GM04504 (cell line): Measurements from ENCODE around the gene RPS6KA2.

ENCODE experiments used
- DNase-seq: peaks from one replicate; pipeline ENCODE4 v3.0.0-alpha.2; 2012; ENCODE audit warnings: low read depth

The RPS6KA2 gene

DNA sequence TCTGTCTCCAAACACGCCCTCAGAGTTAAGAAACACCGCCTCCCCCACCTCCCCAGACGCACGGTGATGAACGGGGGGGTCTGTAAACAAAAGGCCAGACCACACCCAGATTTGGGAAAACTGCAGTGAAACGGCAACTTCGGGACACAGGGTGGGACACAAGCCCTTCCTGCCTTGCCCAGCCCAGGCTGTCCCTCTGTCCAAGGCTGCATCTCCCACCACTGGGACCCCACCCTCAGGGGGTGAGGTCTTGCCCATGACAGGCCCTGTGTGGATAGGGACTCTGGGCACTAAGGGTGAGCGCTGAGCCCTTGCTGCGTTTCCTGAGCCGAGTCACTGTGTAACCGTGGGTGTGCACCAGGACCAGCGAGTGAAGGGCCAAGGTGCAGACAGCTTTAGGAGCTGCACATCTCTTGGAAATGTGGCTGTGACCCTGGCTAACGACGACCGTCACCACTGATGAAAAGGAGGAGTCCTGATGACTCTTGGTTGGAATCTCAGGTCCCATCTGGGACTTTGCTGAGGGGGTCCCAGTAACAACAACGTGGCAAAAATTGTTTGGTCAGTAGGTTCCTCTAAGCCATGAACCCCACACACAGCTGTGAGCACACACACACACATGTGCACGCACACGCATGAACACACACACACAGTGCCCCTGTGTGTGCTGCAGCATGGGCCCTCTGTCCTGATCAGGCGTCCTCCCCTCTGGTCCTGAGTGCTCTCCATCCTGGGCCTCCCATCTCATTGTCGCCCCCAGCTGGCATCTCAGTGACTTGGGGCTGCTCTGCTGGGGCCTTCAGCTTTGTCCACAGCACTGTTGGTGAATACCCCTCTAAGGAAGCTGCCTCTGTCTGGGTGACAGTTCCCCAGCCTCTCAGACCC, 141.2 kb downstream of the RPS6KA2 start:
- no peak for DNase-seq

DNA sequence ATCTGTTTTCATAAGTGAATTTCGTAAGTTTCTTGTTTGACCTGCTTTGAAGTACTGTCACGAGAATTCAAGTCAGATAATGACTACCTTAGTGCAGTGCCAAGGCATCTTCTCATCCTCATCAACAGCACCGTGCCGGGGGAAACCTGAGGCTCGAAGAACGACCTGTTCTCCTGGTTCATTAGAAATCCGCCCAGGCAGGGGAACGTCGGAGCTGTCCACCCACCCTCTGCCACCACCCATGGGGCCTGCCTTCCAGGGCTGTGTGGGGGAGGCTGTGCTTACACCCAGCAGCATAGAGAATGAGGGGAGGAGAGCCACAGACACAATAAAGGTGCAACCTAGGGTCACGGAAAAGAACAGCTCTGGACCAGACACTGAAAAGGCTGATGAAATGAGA, 142.2 kb downstream of the RPS6KA2 start:
- DNase-seq, result no peak

DNA sequence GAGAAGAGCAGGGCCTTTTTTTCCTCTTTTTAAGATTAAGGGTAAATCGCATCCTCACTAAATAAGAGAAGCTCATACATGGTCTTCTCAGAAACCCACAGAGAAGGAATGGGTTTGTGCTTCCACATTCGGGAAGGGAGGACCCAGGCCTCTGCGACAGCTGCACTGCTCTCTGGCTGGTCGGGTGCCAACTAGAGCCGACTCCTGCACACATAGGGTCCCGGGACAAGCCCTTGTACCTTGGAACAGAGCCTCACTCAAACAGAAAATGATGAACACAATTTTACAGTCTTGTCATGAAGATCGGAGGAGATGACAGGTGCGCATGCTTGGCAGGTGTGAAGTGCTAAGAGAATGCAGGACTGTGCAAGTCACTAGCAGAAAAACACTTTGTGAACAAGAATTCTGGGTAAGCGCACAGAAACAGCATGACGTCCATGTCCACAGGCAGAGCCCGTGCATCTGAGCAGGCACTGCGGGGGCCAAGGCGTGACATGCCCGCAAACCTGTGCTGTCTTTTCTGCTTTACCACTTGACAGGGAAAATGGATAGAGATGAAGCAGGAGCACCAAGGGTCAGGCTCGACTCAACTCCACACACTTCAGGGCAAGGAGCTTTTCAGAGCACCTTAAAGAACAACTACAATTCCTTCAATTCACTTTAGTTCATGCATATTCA, 143.3 kb downstream of the RPS6KA2 start:
- DNase-seq, result no peak

DNA sequence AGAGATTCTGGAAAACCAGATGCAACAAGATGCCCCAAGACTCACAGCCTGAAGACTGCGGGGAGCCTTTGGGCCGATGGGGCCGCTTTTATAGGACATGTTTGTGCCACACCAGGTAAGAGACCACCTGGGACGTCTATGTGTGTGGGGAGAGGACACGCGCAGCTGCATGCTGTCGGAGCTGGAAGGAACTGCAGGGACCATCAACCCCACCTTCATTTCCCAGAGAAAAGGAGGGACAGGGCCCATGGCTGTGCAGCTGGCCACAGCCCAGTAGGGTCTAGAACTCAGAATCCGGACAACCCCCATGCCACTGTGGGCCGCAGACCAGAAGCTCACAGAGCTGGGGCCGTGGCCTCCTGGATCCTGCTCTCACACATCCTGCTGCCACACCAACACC, 144.0 kb downstream of the RPS6KA2 start:
- no peak for DNase-seq

DNA sequence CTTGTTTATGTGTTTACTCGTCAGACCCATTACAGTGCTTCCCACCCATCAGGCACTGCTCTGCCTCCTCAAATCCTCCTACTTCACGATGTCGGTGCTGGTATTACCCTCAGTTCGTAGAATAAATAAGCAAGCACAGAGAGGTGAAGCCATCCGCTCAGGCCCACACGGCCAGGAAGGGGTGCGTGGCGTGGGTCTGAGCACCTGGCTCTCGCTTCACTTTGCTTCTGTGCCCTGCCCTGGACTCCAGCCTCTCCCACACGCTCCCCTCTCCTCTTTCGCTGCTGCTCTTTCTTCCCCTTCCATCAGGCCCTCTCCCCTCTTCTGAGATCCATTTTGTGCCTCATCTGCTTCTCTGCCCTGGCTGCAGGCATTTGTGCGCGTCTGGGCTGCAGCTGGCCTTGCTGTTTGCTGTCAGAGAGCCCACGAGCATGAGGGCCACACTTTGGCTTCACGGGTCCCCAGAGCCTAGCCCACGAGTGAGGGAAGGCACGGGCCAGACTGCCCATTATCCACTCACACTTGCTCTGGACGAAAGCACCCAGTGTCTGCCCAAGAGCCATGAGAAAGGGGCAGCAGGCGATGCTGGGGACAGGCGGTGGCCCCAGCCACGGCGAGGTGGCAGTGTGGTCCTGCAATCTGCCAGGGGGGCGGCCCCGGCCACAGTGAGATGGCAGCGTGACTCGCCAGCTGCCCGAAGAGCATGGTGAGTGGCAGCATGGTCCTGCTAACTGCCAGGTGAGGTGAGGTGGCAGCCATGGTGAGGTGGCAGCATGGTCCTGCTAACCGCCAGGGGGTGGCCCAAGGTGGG, 148.1 kb downstream of the RPS6KA2 start:
- no peak for DNase-seq

DNA sequence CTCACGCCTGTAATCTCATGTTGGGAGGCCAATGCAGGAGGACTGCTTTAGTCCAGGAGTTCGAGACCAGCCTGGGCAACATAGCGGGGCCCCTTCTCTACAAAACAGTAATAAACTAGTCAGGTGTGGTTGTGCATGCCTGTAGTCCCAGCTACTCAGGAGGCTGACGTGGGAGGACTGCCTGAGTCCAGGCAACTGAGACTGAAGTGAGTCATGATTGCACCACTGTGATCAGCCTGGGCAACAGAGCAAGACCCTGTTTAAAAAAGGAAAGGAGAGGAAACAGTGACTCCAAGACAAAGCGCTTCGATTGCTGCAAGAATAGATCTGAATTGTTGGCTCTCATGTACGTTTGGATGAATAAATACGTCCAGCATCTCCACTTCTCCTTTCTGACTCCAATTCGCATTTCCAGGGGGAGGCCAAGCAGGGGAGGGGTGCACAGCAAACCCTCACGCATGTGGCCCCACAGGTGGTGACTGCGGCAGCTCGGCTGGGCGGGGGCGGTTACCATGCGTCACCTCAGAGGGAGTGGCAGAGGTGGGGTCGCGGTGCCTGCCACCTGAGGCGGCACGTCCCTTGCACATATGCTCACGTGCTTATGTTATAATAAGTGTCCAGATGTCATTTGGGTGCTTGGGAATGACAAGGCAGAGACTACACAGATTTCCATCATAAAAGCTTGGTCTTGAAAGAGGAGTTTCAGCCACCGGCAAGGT, 149.2 kb downstream of the RPS6KA2 start:
- no peak for DNase-seq

DNA sequence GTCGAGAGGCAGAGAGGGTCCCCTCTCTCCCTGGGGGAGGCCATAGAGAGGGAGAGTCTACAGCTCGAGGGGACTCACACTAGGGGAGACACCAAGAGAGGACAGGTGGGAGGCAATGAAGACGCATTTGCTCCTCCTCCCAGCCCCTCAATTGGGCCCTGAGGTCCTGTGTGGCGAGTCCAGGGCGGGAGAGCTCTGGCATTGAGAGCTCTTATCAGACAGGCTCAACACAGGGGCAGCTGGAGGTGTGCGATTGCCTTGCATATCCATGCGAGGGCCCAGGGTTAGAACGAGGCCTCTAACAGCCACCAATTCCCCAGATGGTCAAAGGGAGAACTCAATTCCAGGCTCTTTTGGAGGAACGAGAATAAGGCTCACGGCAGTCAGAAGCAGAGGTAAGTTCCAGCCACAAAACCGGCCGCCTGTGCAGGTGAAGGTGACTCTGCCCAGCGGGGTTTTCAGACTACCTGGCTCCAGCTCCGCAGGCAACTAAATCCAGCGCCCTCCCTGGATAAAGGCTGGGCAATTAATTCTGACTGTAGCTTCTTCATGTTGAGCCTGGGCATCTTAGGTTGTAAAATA, 150.3 kb downstream of the RPS6KA2 start:
- DNase-seq, result no peak

DNA sequence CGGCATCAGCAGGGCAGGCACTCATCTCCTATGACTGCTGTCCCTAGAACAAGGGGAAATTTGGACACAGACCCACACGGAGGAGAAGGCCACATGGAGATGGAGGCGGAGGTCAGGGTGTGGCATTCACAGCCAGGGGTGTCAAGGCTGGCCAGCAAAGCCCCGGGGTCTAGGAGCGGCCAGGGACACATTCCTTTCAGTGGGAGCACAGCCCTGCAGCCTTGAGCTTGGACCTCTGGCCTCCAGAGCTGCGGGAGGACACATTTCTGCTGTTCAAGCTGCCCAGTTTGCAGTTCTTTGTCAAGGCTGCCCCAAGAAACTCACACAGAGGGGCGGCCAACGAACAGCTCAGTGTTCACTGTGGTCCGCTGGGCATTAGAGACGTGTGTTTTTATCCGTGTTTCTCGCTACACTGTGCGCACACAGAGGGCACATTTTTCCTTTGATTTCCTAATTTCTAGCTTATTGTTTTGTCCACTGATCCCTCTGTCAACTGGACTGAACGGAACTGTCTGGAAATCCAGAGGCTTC, 150.9 kb downstream of the RPS6KA2 start:
- DNase-seq, result no peak

DNA sequence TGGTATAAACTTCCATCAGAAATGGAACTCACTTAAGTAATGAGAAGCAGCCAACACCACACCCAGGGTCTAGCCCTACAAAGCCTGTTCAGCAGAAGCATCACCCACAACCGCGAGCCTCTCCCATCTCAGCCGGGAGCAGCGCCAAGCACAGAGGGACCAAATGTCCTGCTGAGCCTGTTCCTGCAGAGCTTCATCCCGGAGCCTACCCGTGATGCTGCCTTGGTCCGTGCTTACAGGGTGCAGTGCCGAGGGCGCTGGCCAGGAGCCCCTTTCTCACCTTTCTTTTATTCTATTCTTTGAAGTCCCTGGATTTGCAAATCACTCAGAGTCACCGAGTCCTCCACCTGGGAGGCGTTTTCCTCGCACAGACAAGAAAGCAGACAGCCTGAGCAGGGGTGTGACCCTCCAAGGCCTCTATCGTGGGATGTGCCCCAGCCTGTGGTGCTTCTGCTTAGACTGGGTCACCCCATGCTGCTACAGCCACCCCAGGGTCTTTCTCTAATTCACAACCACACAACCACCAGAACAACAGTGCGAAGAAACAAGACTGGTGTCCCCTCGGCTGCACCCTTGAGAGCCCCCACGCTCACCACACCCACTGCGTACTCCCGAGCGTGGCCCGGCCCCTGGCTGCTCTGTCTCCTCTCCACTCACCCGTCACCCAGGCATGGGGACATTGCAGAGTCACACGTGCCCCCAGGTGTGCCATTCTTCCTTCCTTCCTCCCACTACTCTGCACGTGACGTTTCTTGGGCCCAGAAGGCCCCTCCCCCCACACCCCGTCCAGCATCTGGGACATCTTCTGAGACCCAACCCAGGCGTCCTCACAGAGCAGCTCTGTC, 152.1 kb downstream of the RPS6KA2 start:
- no peak for DNase-seq

DNA sequence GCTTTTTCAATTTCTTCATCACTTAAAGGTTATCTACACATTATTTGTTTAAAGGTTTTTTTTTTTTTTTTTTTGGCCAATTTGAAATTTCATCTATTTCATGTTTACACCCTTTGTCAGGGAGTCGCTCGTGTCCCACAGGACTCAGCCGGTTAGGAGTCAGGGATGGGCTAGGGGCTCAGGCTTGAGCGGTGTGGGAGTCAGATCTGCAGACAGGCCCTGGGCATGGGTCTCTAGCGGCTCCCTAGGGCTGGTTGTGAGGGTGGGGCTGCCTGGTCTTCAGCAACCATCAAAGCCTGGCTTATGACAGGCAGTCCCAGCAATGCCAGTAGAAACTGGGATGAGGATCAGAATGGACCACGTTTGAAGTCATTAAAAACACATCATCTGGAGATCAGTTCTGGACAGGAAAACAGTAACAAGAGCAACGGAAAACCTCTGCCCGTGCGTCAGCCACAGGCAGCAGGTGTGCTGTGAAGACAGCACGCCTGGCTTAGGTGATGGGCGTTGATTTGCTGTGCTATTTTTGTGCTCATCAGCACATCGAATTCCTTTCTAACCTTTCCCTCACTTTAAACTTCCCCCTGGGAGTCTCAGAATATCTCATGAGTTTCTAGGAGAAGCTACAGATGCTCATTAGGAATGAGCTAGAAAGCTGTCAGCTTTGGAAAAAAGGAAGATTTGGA, 153.0 kb downstream of the RPS6KA2 start:
- no peak for DNase-seq

DNA sequence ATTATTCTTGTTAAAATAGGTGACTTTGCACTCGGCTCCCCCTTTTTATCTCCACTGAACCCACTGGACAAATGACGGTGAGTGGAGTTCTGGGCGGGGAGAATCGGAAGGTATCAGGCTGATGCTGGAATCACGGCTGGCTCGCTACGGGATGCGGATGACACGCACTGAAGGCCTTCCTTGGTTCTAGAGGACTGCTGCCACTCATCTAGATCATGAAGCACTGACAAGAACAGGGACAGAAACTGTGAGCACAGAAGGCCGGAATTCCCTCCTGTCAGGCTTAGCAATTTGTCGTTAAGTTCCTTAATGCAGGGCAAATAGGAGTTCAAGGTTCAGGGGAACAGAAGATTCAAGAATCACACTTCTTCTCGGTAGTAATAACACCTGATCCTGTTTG, 154.4 kb downstream of the RPS6KA2 start:
- DNase-seq, result no peak

DNA sequence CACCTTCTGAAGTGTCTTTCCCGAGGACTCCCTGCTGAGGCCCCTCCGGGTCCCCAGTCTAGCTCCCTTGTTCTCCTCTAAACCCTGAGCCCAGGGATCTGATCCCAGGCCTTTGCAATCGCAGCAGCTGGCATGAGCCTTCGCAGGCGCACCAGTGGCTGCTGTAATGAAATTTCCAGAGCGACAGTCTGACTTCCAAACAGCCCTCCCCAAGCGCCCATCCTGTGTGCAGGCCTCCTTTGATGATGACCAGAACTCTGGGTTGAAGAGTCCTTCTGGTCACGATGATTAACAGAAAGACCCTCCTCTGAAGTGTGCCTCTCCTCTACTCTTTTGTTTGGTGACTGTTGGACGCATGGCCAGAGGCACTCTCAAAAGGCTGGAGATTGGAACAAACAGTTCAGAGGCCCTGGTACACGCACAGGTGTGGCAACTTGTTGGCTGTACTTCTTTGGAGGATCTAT, 155.2 kb downstream of the RPS6KA2 start:
- DNase-seq, result no peak

DNA sequence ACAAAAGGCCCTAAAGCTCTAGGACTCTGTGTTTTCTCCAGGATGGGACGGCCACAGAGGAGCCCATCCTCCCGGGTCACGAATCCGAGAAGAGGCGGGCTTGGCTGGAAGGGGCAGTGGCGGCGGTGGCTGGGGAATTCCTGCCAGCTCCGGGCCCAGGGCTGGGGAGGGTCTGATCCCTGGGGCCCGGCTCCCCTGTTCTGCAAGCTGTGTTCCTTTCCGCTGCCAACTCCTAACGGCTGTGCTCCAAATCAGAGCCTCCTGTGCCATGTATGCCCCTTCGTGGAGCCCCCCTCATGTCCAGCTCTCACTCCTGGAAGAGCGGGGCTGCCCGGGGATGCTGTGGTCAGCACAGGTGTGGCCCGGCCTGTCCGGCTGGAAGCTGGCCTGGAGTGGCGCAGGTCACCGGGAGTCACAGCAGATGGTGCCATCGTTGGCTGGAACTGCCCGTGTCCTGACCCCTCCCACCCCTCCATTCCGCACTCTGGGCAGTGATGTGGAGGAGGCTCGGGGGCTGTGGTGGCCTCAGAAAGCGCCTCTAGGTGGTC, 156.1 kb downstream of the RPS6KA2 start:
- DNase-seq, result no peak

DNA sequence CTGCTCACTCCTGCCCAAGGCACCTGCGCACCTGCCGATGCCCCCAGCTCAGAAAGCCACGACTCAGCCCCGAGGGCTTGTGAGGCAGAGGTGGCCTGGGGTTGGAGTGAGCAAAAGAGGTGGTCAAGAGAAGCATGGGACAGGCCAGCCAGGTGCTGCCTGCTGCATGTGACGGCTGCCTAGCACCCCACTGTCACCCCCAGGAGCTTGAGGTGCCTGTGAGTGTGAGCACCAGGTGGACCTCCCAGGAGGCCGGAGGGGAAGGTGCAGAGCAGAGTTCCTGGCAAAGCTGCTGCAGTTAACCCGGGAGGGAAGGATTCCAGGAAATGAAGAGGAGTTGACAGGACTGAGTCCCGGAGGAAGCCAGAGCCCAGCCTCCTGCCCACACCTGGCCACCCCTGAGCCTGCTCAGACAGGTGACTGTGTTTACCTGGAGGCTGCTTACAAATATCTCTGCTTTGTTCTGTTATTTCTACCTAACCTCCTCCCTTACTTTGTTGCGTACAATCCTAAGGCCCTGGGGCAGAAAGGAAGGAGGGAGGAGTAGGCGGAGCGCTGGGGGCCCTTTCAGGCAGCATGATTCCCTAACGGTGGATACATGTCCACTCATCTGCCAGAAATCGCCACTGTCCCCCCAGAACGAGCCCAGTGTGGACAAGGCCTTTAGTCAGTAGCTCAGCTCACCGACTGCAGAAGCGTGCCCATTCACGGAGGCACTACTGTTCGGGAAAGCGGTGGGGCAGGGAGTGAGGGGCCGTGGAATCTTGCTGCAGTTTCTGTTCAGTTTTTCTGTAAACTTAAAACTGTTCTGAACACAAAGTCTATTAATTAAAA, 156.8 kb downstream of the RPS6KA2 start:
- no peak for DNase-seq

DNA sequence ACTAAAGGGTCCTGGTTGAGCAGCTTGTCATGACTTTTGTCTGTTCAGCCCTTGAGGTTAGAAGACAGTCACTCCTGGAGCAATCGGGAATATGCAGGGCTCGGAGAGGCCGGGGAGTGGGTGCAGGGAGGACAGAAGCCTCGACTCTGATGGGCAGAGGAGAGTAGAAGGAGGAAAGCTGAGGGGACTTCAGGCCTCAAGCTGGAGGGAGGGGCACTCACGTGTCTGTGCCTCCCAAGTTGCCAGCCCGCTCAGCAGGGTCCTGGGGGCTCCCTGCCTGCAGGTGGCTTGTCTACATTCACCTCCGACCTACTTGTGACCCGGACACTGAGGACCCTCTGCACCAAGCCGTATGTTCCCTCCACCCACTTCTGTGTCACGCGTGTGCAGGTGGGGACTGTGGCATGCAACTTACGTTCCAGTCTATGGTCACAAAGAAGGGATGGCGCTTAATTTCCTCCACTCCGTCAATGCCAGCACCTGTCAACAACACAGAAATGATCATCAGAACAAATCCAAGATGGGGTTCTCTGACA, 157.6 kb downstream of the RPS6KA2 start:
- no peak for DNase-seq

DNA sequence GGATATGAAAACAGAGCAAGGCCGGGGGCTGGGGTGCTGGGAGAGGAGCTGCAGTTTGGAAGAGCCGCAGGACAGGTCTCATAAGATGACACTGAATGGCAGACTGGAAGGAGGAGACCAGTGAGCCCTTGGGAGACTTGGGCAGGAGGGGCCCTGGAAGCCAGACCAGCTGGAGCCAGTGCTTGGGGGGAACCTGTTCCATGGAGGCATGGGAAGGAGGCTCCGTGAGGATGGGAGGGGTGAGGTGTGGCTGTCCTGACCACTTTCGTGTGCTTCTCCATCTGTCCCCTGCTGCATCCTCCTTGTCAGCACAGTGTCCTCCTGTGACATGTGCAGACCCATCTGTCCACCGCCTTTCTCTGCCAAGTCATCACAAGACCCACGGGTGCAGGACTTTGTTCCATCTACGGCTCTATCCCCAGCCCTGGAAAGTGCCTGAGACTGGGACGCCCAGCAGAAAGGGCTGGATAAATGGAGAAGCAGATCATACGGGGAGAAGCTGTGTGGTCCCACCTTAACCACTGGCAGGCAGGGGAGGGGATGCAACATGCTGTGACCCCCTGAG, 159.5 kb downstream of the RPS6KA2 start:
- no peak for DNase-seq

DNA sequence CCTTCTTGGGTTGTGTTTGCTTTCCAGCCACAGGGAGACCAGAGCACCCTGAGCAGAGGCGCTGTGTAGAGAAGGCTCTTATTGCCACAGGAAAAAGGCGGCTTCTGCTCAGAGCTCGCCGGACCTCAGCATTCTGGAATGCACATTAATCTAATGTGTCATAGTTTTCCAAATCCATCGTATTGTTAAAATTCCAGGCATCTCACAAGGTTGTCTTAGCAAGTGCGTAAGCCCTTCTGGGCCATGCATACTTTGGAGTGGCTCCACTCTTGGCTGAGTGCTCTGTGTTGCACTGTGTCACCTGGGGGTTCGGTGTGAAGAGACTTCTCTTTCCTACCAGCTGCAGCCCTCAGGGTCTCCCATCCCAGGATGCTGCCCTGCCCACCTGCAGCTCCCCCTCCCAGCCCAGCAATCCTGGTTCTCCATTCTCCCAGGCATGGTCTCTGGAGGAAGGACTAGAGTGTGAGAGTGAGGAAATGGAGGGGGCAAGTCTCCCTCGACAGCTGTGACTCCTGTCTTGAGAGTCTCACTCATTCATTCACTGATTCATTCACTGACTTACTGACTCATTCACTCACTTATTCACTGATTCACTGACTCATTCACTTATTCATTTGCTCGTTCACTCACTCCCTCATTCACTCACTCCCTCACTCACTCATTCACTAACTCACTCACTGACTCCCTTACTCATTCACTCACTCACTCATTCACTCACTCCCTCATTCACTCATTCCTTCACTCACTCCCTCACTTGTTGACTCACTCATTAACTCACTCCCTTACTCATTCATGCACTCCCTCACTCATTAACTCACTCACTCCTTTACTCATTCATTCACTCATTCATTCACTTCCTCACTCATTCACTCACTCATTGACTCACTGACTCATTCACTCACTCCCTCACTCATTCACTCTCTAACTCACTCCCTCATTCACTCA, 160.6 kb downstream of the RPS6KA2 start:
- peak; percentile 75 for DNase-seq
